HG03039 (cell line): Measurements from ENCODE around the gene WNT4.

ENCODE experiments used
- ATAC-seq: cut with Tn5 transposase; IDR thresholded peaks from one replicate; pipeline ENCODE4 v1.9.1; 2021; ENCODE audit warnings: mild to moderate bottlenecking, moderate library complexity; ENCODE audit not compliant: unreplicated experiment

WNT4 gene

GRCh38 chr1:22164841-22165808 lies 22.2 kb upstream of the WNT4 start:
- ATAC-seq = no peak

GRCh38 chr1:22163564-22163963 lies 20.7 kb upstream of the WNT4 start:
- no peak for ATAC-seq

- ATAC-seq = no peak
Measured at GRCh38 chr1:22163137-22163536, 20.2 kb upstream of the WNT4 start.

- ATAC-seq = no peak
Measured at GRCh38 chr1:22159891-22160290, 17.0 kb upstream of the WNT4 start.

GRCh38 chr1:22158654-22159053 lies 15.8 kb upstream of the WNT4 start:
- no peak for ATAC-seq

GRCh38 chr1:22157359-22157966 lies 14.6 kb upstream of the WNT4 start:
- no peak for ATAC-seq

GRCh38 chr1:22155517-22155916 lies 12.6 kb upstream of the WNT4 start:
- no peak for ATAC-seq

GRCh38 chr1:22154626-22155025 lies 11.7 kb upstream of the WNT4 start:
- ATAC-seq = no peak

GRCh38 chr1:22153660-22154437 lies 11.0 kb upstream of the WNT4 start:
- no peak for ATAC-seq

- ATAC-seq = no peak
Measured at GRCh38 chr1:22150923-22151322, 8.0 kb upstream of the WNT4 start.

GRCh38 chr1:22142315-22143064 lies 407 bp downstream of the WNT4 start:
- ATAC-seq = no peak

- no peak for ATAC-seq
Measured at GRCh38 chr1:22141554-22142314, 1.2 kb downstream of the WNT4 start.

GRCh38 chr1:22140694-22141093 lies 2.2 kb downstream of the WNT4 start:
- ATAC-seq = no peak

GRCh38 chr1:22139817-22140216 lies 3.1 kb downstream of the WNT4 start:
- no peak for ATAC-seq

GRCh38 chr1:22139066-22139594 lies 3.8 kb downstream of the WNT4 start:
- no peak for ATAC-seq

- no peak for ATAC-seq
Measured at GRCh38 chr1:22137004-22137720, 5.7 kb downstream of the WNT4 start.

GRCh38 chr1:22133931-22134324 lies 9.0 kb downstream of the WNT4 start:
- no peak for ATAC-seq

GRCh38 chr1:22133247-22133930 lies 9.5 kb downstream of the WNT4 start:
- ATAC-seq = no peak
